ENCODE results near the gene BPIFA1. TPM values are rescaled to one million over a fixed set of nuclear protein-coding genes. Genes with fewer than 3 reads are reported as not detected.

The BPIFA1 gene
- total and polyA plus RNA-seq, 2 of the 8 experiments (the other 6 are each of a cell fraction or from before 2014, with no cell fraction given) = not detected

- TF ChIP-seq GABPA (IDR thresholded peaks at IDR 0.05; ENCODE audit: borderline replicate concordance, insufficient read depth, low read length) (no peak), KDM4A (IDR thresholded peaks at IDR 0.05; ENCODE audit: low read depth, low read length, severe bottlenecking) (no peak)
Observed at GRCh38 chr20:33257237-33257636, 21.4 kb downstream of the BPIFA1 start (continued).
